Breast epithelium (tissue), 3 donors: ENCODE measurements around the gene GNL3L.
"Not testable (repeated sequence)": the region's sequence is repeated elsewhere in the genome, so short reads cannot be mapped to it uniquely, and the experiment has no call there.

ENCODE experiments used
- POLR2A ChIP-seq: fragments of 450-650 bp; IDR thresholded peaks from one replicate; pipeline ENCODE4 v1.6.1; 2016; ENCODE audit warnings: antibody characterized with exemption, mild to moderate bottlenecking, moderate library complexity
- POLR2AphosphoS5 ChIP-seq, 3 donors: sonication (generic); formaldehyde crosslinking; IDR thresholded peaks; one replicate each; pipeline ENCODE4 v1.6.1; 2017; ENCODE audit warnings: antibody characterized with exemption in 3 of 3

DNA sequence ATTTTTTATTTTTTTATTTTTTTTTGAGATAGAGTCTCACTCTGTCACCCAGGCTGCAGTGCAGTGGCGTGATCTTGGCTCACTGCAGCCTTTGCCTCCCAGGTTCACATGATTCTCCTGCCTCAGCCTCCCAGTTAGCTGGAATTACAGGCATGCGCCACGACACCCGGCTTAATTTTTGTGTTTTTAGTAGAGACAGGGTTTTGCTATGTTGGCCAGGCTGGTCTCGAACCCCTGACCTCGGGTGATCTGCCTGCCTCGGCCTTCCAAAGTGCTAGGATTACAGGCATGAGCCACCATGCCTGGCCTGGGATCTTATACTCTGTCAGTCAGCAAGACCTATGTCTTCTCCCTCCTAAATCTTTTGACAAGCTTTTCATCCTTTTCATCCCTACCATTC, 25.0 kb downstream of the GNL3L start:
- TF ChIP-seq POLR2A; POLR2AphosphoS5 (IDR thresholded peaks at IDR 0.05): not testable (repeated sequence)
